ENCODE results near the gene PTGES3L.

DNA sequence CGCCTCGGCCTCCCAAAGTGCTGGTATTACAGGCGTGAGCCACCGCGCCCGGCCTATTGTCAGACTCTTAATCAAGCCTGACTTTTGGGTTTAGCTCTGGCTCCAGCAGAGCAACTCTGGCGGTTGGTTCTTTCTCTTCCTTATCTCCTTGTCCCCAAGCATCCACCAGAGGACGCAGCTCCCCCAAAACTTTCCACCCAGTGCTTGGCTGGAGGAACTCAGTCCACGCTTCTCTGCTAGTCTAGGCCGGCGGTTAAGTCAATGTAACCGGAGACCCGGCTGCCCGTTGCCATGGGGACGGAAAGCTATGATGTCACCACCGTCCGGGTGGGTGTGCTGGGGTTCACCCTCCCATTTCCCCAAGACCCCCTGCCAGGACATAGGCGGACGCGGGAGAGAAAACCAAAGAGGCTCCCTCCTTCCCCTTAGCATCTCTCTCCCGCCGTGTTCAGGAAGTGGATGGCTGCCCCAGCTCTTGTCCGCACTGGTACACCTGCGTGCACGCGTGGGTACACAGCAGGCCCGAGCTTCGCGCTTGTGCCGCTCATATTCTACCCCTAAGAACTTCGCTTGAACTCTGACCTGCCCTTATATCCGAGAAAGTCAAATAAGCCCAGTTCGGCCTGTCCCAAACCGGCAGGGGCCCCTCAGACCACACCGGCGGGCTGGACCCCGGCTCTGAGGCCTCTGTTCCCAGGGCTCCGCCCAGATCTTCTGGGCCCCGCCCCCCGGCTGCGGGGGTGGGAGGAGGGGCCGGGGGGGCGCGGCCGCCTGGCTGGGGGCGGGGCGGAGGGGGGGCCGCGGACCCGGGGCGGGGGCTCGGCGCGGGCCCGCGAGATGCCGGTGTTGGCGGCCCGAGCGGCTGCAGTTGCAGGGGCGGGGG is 44.8 kb upstream of the PTGES3L start, which contains the start of gene RND2:
- TF ChIP-seq, protein P1, sequence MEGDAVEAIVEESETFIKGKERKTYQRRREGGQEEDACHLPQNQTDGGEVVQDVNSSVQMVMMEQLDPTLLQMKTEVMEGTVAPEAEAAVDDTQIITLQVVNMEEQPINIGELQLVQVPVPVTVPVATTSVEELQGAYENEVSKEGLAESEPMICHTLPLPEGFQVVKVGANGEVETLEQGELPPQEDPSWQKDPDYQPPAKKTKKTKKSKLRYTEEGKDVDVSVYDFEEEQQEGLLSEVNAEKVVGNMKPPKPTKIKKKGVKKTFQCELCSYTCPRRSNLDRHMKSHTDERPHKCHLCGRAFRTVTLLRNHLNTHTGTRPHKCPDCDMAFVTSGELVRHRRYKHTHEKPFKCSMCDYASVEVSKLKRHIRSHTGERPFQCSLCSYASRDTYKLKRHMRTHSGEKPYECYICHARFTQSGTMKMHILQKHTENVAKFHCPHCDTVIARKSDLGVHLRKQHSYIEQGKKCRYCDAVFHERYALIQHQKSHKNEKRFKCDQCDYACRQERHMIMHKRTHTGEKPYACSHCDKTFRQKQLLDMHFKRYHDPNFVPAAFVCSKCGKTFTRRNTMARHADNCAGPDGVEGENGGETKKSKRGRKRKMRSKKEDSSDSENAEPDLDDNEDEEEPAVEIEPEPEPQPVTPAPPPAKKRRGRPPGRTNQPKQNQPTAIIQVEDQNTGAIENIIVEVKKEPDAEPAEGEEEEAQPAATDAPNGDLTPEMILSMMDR (conservative IDR thresholded peaks at IDR 0.05; ENCODE audit: low read depth in 2 of 2), result peak; percentile 71 to 92
- TF ChIP-seq EZH2phosphoT487 (IDR thresholded peaks at IDR 0.05; ENCODE audit: unreplicated experiment), result no peak
- TF ChIP-seq POLR2AphosphoS5 (IDR thresholded peaks at IDR 0.05; ENCODE audit: low read depth), result peak; percentile 29; the same call in 1 of the 2 replicates
- no peak for TF ChIP-seq EZH2 (IDR thresholded peaks at IDR 0.05; ENCODE audit: low read depth, unreplicated experiment)
- no peak for TF ChIP-seq JUNB (IDR thresholded peaks at IDR 0.05; ENCODE audit: unreplicated experiment)
- TF ChIP-seq, protein P2, sequence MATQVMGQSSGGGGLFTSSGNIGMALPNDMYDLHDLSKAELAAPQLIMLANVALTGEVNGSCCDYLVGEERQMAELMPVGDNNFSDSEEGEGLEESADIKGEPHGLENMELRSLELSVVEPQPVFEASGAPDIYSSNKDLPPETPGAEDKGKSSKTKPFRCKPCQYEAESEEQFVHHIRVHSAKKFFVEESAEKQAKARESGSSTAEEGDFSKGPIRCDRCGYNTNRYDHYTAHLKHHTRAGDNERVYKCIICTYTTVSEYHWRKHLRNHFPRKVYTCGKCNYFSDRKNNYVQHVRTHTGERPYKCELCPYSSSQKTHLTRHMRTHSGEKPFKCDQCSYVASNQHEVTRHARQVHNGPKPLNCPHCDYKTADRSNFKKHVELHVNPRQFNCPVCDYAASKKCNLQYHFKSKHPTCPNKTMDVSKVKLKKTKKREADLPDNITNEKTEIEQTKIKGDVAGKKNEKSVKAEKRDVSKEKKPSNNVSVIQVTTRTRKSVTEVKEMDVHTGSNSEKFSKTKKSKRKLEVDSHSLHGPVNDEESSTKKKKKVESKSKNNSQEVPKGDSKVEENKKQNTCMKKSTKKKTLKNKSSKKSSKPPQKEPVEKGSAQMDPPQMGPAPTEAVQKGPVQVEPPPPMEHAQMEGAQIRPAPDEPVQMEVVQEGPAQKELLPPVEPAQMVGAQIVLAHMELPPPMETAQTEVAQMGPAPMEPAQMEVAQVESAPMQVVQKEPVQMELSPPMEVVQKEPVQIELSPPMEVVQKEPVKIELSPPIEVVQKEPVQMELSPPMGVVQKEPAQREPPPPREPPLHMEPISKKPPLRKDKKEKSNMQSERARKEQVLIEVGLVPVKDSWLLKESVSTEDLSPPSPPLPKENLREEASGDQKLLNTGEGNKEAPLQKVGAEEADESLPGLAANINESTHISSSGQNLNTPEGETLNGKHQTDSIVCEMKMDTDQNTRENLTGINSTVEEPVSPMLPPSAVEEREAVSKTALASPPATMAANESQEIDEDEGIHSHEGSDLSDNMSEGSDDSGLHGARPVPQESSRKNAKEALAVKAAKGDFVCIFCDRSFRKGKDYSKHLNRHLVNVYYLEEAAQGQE (IDR thresholded peaks at IDR 0.05; ENCODE audit: unreplicated experiment), result no peak
- TF ChIP-seq STAT1 (IDR thresholded peaks at IDR 0.05; ENCODE audit: unreplicated experiment), result no peak
- TF ChIP-seq ZNF114 (CRISPR knock-in tag; IDR thresholded peaks at IDR 0.05), result no peak
- TF ChIP-seq, protein P3, sequence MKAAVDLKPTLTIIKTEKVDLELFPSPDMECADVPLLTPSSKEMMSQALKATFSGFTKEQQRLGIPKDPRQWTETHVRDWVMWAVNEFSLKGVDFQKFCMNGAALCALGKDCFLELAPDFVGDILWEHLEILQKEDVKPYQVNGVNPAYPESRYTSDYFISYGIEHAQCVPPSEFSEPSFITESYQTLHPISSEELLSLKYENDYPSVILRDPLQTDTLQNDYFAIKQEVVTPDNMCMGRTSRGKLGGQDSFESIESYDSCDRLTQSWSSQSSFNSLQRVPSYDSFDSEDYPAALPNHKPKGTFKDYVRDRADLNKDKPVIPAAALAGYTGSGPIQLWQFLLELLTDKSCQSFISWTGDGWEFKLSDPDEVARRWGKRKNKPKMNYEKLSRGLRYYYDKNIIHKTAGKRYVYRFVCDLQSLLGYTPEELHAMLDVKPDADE (IDR thresholded peaks at IDR 0.05), result 0 out of 2 replicates have a peak, but pooled peaks have one; percentile 12
- TF ChIP-seq ZNF331 (CRISPR knock-in tag; IDR thresholded peaks at IDR 0.05; ENCODE audit: low read depth), result no peak
